Inflammatory macrophage (primary cell): Measurements from ENCODE around the gene PRKN.
"Not testable (repeated sequence)": the region's sequence is repeated elsewhere in the genome, so short reads cannot be mapped to it uniquely, and the experiment has no call there.

Source experiments
- DNase-seq, 2 donors: peaks; one replicate each; pipeline ENCODE4 v3.0.0-alpha.2; 2020 to 2022

The PRKN gene

DNA sequence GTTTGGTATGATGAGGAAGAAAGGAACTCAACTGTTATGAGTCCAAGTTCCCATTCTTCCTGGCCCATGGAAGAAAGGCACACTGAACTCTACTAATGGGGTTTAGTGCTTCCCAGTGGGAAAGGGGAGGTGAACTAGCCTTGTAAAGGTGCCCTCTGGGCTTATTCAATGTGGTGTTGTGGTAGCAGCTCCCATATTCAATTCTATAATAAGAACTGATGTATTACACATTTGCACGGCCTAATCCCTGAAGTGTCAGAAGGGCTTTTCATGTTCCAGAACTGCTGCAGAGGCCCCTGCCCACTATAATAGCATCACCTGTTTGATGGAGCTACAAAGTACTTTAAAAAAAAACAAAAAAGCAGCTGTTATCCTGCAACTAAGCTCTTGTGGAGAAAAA is 17.1 kb downstream of the PRKN start:
- DNase-seq: no peak

DNA sequence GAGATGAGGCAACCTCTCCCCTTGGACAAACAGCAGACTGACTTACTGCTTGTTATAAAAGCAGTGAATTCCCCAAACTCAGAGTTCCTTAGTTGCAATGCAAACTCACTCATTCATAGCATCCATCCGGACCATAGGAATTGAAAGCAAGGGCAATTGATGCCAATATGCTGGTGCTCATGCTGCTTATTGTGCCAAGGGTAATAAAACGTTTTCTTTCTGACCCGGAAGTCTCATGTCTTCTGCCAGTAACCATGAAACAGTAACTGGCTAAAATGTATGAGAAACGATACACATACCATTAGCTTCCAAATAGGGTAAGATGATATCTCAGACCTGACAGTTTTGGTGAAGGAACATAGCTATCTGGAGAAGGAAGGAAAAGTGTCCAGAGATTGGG is 18.1 kb downstream of the PRKN start:
- no peak for DNase-seq

DNA sequence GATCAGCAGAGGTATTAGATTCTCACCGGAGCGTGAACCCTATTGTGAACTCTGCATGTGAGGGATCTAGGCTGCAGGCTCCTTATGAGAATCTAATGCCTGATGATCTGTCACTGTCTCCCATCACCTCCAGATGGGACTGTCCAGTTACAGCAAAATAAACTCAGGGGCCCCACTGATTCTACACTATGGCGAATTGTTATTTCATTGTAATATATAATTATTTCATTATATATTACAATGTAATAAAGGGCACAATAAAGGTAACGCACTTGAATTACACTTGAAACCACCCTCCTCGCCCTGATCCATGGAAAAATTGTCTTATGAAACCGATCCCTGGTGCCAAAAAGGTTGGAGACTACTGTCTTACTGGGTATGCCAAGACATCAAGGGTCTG is 18.6 kb downstream of the PRKN start:
- no peak for DNase-seq

DNA sequence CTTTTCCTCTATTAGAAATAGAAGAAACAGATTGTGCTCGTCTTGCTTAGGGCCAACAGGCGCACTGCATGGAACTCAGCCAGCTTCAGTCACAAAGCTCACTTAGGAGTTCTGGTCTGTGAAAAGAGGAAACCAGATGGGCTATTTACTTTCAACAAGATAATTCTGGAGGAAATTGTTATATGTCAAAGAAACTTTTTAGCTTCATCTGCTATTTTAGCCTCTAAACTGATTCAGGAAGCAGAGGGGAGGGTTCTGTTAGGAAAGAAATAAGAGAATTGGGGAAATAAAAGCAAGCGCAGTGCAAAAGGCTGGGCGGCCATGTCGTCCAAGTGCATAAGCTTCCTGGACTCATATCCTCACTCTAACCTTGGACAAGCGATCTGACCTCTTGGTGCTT is 21.3 kb downstream of the PRKN start:
- DNase-seq: peak; percentile 9 to 47

DNA sequence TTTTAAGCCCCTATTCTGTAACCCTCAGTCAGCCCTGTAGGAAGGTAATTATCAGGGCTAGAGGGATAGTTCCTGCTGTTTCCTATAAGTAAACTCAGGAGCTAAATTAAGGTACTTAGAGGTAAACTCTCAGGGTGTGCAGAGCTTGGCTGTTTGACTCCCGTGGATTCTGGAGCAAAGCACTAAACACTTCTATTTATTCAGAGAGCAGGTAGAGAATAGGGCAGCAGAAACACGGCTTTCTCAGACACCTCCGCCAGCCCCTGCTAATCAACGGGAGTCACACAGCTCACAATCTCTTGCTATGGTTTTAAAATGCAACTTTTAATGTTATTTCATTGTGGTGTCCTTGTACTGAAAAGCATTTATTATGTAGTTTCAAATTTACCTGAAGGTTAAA is 21.8 kb downstream of the PRKN start:
- no peak for DNase-seq

DNA sequence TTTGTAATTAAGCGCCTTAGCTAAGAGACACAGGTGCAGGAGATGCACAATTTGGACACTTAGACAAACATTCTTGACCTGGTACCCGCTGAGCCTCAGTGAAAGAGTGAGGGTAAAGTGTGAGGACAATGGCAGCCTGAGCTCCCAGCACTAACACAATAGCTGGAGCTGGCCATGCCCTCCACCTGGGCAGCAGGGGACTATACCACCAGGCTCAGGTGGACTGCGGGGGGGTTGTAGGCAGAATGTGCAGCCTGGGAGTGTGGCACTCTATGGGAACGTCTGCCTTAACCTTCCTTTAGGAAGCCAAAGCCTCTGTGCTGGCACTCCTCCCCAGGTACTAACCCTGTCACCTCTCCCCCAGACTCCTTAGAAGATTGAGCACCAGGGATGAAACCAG is 23.6 kb downstream of the PRKN start:
- no peak for DNase-seq

DNA sequence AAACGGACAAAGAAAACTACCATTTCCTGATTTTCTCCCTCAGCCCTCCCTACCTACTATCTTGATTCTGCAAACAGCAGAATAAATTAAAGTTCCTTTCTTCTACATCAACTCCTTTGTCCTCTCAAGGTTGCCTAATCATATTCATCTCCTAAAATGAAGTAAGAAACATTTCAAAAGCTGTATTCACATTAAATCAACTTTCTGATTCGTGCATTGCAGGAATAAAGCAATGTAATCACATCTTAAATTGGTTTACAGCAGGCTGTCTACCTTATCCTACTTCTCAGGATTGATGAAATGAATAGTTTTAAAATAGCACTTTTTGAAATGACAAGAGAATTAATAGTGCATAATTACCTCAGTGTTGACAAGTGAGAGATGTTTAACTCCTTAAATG is 25.1 kb downstream of the PRKN start:
- no peak for DNase-seq

DNA sequence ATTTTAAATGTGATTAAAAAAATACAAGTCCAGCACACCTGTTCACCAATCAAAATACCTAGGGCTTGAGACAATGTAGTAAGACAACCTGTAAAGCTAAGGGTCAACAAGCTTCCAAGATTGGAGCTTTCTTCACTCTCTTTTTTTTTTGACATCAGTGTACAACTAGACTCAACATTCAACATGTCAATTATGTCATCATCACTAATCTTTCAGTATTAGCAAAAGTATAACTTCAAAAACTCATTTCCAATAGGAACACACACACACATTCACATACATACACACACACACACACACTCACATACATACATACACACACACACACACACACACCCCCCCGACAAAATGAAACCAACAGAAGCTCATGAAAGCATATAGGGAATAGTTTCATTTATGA is 26.0 kb downstream of the PRKN start:
- DNase-seq: no peak

DNA sequence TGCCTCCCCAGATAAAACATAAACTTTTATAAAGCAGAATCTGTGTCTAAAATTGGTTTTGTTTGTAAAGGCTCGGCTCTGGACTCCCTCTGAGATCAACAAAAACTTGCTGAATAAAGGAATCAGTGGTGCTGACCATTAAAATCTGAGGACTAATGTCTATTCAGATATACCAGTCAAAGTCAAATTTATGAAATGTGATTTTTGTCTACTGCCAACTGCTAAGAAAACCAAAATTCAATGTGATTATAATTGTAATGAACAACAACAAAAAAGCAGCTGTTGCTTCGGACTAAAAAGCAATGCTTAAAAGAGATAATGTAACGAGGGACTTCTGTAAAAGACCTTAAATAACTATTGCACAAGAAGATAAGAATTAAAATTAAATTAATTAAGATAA is 26.6 kb downstream of the PRKN start:
- DNase-seq: no peak

DNA sequence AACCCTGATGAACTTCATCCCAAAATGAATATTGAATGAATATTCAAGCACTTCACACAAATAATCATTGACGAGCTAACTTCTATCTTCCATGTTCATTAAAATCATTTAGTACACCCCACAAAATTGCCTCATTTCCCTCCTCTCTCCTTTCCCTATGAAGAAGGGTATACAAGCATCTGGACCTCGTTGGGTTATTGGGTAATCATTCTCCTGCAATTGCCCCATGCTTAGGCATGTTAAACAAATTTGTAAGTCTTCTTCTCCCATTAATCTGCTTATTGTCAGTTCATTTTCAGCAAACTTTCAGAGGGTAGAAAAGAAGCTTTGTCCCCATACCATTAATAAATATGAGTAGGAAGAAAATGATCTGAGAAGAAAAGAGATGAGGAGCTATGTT is 27.6 kb downstream of the PRKN start:
- DNase-seq: no peak

DNA sequence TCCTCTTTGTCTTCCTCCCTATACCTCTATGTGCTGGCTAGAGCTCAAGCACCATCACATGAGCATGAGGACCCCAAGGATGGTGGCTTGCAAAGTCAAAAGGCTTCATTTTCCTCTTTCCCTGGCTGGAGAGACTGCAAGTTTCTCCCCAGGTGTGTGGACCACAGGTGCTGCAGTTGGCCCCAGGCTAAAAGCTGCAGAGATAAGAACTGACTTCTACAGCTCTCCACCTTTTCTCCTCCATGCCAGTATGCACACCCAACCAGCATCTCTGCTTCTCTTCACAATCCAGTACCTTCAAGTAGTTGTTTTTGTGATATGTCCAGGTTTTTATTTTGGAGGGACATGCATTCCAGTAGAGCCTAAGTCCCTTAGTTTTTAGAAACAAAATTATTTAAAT is 29.1 kb downstream of the PRKN start:
- no peak for DNase-seq

DNA sequence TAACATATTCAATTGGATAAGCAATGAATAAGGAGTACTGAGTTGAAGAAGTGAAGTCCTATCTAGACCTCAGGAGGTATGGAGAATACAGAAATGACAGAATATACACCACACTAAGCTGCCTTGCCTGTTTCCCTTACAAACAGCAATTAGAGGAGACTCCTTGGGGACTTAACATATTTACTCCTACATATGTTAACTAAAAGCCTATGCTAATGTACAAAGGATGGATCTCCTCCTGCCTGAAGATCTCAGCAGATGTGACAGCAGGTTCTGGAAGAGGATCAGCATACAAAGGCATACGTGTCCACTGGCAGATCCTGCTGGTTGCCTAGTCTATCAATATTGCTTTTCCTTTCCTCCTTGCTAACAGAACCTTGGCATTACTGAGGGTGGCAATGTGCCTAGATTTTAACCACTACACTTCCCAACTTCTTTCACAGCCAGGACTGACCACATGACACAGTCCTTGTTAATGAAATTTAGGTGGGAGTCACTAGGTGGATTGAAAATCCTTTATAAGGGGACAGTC is 29.6 kb downstream of the PRKN start:
- no peak for DNase-seq

DNA sequence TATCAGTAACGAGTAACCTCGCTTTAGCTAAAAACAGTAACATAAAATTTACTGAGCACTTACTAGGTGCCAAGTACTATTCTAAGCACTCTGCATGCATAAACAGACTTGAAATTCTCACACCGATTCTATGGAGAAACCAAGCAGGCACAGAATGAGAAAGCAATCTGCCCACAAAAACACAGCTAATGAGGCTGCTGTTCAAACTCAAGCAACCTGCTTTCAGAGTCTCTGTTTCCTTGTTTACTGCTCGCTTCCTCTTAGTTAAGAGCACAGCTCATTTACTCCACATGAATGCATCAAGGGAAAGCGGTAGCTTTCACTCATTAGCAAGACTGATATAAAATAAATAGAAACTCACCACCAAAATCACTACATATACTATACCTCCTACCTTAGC is 37.4 kb downstream of the PRKN start:
- no peak for DNase-seq

DNA sequence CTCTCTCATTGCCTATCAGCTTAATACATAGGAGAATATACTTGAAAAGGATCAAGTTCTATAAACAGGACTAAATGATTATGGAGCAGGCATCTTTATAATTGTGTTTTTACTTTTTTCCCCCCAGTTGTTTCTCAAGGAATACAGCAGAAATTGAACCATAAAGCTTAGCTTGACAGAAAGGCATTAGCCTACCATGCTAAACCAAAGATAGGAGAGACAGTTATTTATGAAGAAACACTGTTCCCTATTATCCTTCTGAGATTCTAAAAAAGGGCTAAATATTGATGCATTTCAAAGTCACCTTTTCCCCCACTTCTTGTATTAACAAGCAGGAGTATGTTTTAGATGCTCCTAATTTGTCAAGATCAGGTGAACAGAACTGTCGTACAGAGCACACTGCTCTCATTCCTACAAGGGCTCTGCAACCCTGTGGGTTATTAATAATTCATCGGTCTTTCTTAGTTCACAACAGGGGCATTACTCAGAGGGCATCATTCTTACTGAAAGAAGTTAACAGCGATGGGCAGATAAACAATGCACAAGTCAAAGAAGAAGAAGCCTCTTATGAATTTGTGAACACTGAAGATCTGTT is 38.7 kb downstream of the PRKN start:
- no peak for DNase-seq

DNA sequence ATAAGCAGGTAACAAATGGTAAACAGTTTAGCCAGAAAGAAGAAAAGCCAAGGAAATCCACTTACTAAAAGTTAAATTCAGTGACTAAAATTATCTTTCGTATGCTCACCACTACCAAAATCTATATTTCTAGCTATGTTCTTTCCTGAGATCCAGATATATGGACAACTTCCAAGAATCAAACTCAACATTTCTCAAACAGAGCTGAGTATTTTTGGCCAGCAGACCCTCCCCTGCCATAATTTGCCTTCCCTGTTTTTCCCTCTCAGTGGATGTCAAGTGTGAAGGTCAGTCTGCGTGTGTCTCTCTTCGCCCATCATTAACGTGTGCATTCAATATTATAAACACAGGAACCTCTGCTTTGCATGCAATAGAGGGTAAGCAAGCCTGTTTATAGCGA is 42.0 kb downstream of the PRKN start:
- DNase-seq: no peak

DNA sequence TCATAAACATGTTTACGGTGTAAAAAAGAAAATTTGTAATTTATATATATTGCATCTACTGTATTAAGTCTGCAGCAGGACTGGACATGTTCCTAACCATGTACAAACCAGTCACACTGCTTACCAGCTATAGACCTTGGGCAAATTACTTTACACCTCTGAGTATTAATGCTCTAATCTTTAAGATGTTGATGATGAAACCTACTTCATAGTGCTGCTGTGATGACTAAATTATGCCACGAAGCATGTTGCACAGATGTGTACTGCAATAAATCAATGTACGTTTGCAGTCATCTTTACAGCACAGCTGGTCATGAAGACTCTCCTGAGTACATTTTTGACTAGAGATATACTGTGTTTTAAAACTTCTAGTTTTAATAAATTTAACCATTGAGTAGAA is 42.6 kb downstream of the PRKN start:
- DNase-seq: no peak

DNA sequence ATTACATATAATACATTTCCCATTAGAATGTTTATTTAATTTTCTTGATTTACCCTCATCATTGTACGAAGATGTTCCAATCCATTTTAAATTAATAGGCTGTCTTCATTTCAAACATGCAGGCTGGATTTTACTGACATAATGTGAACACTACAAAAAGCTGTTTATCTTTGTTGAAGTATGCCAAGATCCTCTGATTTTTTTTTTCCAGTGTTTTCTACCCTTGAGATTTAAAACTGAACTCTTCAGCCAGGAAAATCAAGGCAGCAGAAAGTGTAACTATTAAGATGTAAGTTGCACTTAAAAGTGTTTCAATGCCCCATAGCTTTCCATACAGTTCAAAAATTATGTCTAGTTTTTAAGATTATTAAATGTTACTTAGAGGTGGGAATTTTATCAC is 43.5 kb downstream of the PRKN start:
- no peak for DNase-seq

DNA sequence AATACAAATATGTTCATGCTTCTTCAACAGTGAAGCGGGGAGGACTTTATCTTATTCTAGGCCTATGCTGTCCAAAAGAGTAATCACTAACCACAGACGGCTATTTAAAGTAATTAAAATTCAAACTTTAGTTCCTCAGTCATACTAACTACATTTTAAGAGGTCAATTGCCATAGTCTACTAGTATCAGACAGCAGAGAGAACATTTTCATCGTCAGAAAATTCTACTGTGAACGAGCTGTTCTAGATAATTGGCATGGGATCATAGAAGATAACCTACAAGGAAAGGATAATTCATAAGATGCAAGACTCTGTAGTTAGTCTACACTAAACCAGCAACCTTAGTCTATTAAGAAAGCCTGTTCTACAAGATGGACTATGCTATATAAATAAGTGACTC is 44.4 kb downstream of the PRKN start:
- DNase-seq: no peak

DNA sequence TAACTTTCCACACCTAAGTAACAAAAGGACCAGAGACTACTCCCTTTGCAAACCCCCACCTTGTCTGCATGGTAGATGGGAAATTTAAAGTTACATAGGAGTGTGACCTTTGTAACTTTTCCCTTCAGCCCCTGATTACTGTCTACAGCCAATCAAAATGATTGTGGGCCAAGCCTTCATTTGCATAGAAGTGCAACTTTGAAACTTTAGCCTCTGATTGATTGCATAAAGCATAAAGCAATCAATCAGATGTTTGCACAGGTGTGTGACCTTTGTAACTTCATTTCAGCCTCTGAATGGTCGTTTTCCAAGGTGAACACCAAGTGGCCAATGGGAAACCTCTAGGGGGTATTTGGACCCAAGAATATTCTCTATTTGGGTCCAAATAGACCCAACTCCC is 46.1 kb downstream of the PRKN start:
- no peak for DNase-seq

DNA sequence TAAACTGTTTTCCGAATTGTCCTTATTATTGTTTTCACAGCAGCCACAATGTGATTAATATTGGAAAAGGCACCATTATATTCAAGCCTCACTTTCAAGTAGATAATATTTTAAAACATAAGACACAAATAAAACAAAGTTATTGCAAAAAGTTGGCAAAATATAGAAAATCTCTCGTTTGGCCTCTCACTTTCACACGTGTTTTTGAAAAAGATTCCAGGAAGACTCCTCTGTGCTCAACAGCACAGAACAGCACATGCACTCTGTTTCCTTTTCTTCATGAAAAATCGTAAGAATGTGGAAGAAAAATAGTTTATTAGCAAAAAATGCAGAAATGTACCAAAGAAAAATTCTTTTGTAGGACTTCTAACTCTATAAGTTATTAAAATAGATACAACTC is 46.7 kb downstream of the PRKN start:
- DNase-seq: no peak

DNA sequence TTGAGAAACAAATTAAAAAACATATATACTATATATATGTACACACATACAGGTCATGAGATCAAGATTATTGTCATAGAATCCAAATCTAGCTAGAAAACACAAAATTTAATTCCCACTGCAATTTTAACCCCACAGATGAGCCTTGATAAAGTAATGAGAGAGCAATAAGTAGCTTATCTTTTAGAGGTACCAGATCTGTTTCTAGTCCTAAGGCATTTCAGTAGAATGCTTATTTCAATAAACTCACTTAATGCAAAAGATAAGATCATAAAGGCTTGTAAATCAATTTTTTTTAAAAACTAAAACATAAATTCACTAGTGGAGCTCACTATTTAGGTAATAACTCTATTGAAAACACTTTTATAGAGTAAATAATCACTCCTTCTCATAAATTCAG is 47.2 kb downstream of the PRKN start:
- no peak for DNase-seq

DNA sequence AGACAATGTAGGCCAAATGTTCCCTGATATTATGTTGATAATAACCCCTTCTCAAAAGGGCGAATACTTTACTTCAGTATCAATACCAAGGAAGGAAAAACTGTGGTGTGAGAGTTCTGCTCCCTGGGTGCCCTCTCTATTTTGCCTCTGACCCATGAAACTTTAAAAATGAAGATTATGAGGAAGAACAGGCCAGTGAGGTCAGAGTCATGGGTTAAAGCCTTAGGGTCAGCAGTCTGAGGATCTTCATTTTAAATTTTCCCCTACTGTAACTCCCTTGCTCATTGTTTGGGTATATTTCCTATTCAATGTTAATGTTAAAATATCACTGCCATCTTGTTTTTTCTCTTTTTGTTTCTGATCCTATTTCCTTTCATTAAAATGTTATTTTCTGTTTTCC is 47.9 kb downstream of the PRKN start:
- DNase-seq: peak; percentile 43 to 64

DNA sequence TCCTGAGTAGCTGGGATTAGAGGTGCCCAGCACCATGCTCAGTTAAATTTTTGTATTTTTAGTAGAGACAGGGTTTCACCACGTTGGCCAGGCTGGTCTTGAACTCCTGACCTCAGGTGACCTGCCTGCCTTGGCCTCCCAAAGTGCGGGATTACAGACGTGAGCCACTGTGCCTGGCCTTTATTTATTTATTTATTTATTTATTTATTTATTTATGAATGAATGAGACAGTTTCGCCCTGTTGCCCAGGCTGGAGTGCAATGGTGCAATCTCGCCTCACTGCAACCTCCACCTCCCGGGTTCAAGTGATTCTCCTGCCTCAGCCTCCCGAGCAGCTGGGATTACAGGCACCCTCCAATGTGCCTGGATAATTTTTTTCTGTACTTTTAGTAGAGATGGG is 48.7 kb downstream of the PRKN start:
- DNase-seq: not testable (repeated sequence)

DNA sequence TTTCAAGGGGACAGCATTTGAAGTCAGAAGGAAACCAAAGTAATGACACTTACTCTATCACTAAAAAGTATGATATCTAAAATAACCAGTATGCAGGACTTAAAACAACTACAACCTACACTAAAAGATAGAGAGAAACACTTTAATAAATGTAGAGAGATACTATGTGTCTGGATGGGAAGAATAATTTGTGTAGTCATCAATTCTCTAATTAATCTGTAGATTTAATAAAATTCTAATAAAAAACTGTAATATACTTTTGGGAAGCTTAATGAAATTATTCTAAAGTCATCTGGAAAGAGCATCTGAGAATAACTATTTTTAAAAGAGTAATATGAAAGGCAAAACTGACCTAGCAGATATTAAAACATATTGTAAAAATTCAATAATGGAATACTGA is 52.1 kb downstream of the PRKN start:
- DNase-seq: no peak

DNA sequence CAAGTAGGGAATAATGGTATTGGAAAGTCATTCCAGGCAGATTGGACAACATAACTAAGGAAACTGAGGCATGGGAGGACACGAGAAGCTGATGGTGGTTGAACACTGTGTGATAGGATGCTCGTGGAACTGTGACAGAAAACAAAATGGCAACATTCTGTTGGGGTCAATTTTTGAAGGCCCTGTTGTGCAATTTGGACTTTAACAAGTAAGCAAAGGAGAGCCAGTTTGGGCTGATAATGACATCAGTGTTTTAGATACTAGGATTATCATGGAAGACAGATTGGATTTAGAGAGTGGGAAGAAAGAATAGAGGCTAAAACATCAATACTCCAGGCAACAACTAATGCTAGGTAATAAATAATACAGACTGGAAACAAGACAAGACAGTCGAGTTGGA is 53.1 kb downstream of the PRKN start:
- no peak for DNase-seq
